Upper lobe of left lung (tissue), 6 donors: ENCODE data around the gene GLI1. TPM values are rescaled to one million over a fixed set of nuclear protein-coding genes. Genes with fewer than 3 reads are reported as not detected.

ENCODE experiments used
- ATAC-seq, 2 donors: fragments of 200-7000 bp; cut with Tn5 transposase; one replicate each; pipeline ENCODE4 v1.9.1; 2022; ENCODE audit warnings: mild to moderate bottlenecking in 2 of 2, moderate library complexity in 2 of 2; ENCODE audit not compliant: low FRiP score in 2 of 2
- DNase-seq, 2 donors: peaks; one replicate each; pipeline ENCODE4 v3.0.0-alpha.2; 2019 to 2020
- H3K27ac ChIP-seq, 4 donors: fragments of 200-600 bp; sonication (generic); one replicate each; pipeline ENCODE4 v1.5.1; 2016 to 2019
- H3K27me3 ChIP-seq, 4 donors: fragments of 200-600 bp; sonication (generic); one replicate each; pipeline ENCODE4 v1.5.1; 2017 to 2019
- H3K36me3 ChIP-seq, 4 donors: fragments of 200-600 bp; sonication (generic); one replicate each; pipeline ENCODE4 v1.5.1; 2016 to 2019
- H3K4me1 ChIP-seq, 4 donors: fragments of 200-600 bp; sonication (generic); one replicate each; pipeline ENCODE4 v1.5.1; 2018 to 2019
- H3K4me3 ChIP-seq, 4 donors: fragments of 200-600 bp; sonication (generic); one replicate each; pipeline ENCODE4 v1.5.1; 2017 to 2019; ENCODE audit warnings: mild to moderate bottlenecking in 2 of 4, moderate library complexity in 1 of 4
- H3K9me3 ChIP-seq, 4 donors: fragments of 200-600 bp; sonication (generic); one replicate each; pipeline ENCODE4 v1.5.1; 2018 to 2019
- CTCF ChIP-seq, 6 experiments: fragments of 450-650 bp in 4 of 6; fragments of 200-600 bp in 2 of 6; sonication (generic) in 2 of 6; IDR thresholded peaks; one replicate each; pipeline ENCODE4 v1.5.1; 2016 to 2019; ENCODE audit warnings: antibody characterized with exemption in 6 of 6
- EP300 ChIP-seq, 4 donors: sonication (generic); formaldehyde crosslinking; IDR thresholded peaks; one replicate each; pipeline ENCODE4 v1.5.1; 2017; ENCODE audit warnings: antibody characterized with exemption in 4 of 4, control low read depth in 2 of 4
- POLR2A ChIP-seq, 4 donors: fragments of 450-650 bp; IDR thresholded peaks; one replicate each; pipeline ENCODE4 v1.5.1; 2016 to 2017; ENCODE audit warnings: antibody characterized with exemption in 4 of 4, mild to moderate bottlenecking in 2 of 4
- POLR2AphosphoS5 ChIP-seq, 2 donors: sonication (generic); formaldehyde crosslinking; IDR thresholded peaks; one replicate each; pipeline ENCODE4 v1.5.1; 2017; ENCODE audit warnings: antibody characterized with exemption in 2 of 2
- WGBS, 2 donors: methylation state at CpG; one replicate each; pipeline ENCODE4 v1.1.5; 2017 to 2018; 5-methylcytosine and 5-hydroxymethylcytosine counted together
- total RNA-seq, 6 donors: library from RNA; depleted of rRNA in 4 of 6; stranded (reverse); fragments of >200 nt in 4 of 6; gene quantifications; one replicate each; pipeline versions ENCODE4 v1.1.0 to v1.2.1, GENCODE V29; 2016 to 2021
- donor health status: DM: no; HTN: no; CAD: no; lungs with moderate emphysema.
- donor health status: DM: no; HTN: yes; CAD: no; lungs with severe emphysema.

The GLI1 gene
- total RNA-seq, 6 donors from 2014 or later = 0.69 to 3.0 (median 1.5) TPM; not detected in 2

- WGBS, 2 donors = 84 to 86% methylated on average over 2 to 3 of the region's 3 CpGs
- peaks cover 0 to 23% (median 5%) of the 10 kb centered on the region in 4 donors for H3K27me3 ChIP-seq
- peaks cover 0 to 14% (median 1%) of the 10 kb centered on the region in 4 donors for H3K36me3 ChIP-seq
- ATAC-seq (no peak), DNase-seq (no peak)
- no peak overlapping the region for H3K4me3 ChIP-seq
- H3K9me3 ChIP-seq = no peaks in the 10 kb centered on the region
- TF ChIP-seq POLR2A (IDR thresholded peaks at IDR 0.05) = no peak
- TF ChIP-seq EP300 (IDR thresholded peaks at IDR 0.05) = no peak
- TF ChIP-seq POLR2AphosphoS5 (IDR thresholded peaks at IDR 0.05) = no peak
- TF ChIP-seq CTCF (IDR thresholded peaks at IDR 0.05) = no peak
- peaks cover 13 to 23% (median 19%) of the 10 kb centered on the region in 4 donors for H3K4me1 ChIP-seq
- H3K27ac ChIP-seq = no peak overlapping the region
These were observed 12.1 kb downstream of the GLI1 start for GRCh38 chr12:57471661-57472060.

DNA sequence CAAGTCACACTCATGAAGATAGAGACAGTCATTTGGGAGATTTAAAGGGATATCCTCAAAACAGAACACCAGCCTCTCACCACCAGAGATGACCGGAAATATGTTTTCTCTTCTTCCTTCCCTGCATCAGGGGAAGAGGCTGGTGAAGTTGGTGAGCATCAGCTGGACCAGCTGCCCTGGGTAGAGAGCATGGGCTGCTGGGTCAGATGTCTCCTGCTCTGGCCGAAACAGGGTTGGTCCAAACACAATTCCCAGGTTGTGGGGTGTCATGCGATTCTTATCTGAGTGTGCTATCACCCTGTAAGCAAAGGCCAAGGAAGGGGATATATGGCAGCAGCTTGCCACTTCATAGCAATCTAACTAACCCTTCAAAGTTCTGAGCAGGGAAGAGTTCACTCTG lies 12.8 kb downstream of the GLI1 start:
- 88 to 91% methylated on average over 3 of the region's 3 CpGs for WGBS, 2 donors
- no peaks in the 10 kb centered on the region for H3K9me3 ChIP-seq
- H3K27me3 ChIP-seq = peaks cover 0 to 24% (median 6%) of the 10 kb centered on the region in 4 donors
- ATAC-seq = no peak
- no peak overlapping the region for H3K27ac ChIP-seq
- H3K36me3 ChIP-seq = peaks cover 0 to 14% (median 1%) of the 10 kb centered on the region in 4 donors
- DNase-seq = no peak
- H3K4me3 ChIP-seq = no peak overlapping the region
- TF ChIP-seq POLR2AphosphoS5 (IDR thresholded peaks at IDR 0.05) (no peak), EP300 (IDR thresholded peaks at IDR 0.05) (no peak), POLR2A (IDR thresholded peaks at IDR 0.05) (no peak), CTCF (IDR thresholded peaks at IDR 0.05) (no peak)
- H3K4me1 ChIP-seq = peaks cover 13 to 25% (median 19%) of the 10 kb centered on the region in 4 donors

GRCh38 chr12:57473392-57473791 lies 13.8 kb downstream of the GLI1 start:
- no peak overlapping the region for H3K27ac ChIP-seq
- H3K4me3 ChIP-seq = no peak overlapping the region
- WGBS, 2 donors = 69 to 73% methylated on average over 3 of the region's 3 CpGs
- no peak for TF ChIP-seq EP300 (IDR thresholded peaks at IDR 0.05)
- no peak for TF ChIP-seq CTCF (IDR thresholded peaks at IDR 0.05)
- TF ChIP-seq POLR2A (IDR thresholded peaks at IDR 0.05) = no peak
- no peak for TF ChIP-seq POLR2AphosphoS5 (IDR thresholded peaks at IDR 0.05)
- H3K27me3 ChIP-seq = peaks cover 0 to 24% (median 6%) of the 10 kb centered on the region in 4 donors
- peaks cover 0 to 14% (median 1%) of the 10 kb centered on the region in 4 donors for H3K36me3 ChIP-seq
- no peaks in the 10 kb centered on the region for H3K9me3 ChIP-seq
- DNase-seq = no peak
- peaks cover 13 to 30% (median 19%) of the 10 kb centered on the region in 4 donors for H3K4me1 ChIP-seq
- ATAC-seq = no peak

DNA sequence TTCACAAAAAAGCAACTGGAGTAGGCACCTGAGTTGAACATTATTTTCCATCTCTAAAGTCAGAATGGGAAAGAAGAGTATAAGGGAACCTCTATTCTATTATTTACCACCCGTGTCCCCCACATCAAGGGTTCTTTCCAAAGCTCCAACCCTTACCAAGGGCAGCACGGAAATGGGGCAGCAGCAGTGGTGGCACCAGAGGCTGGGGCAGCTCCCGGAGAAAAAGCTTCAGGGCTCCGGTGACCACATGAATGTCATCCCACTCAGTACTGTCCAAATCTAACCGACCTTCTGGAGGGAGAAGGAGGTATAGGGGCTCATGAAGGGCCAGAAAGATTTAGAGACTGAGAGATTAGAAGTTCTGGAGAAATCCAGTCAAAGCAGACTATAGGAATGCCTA lies 14.3 kb downstream of the GLI1 start:
- TF ChIP-seq EP300 (IDR thresholded peaks at IDR 0.05) (no peak), CTCF (IDR thresholded peaks at IDR 0.05) (no peak), POLR2AphosphoS5 (IDR thresholded peaks at IDR 0.05) (no peak), POLR2A (IDR thresholded peaks at IDR 0.05) (no peak)
- WGBS, 2 donors = 87 to 90% methylated on average over 5 of the region's 5 CpGs
- no peak overlapping the region for H3K27ac ChIP-seq
- no peak overlapping the region for H3K4me3 ChIP-seq
- H3K36me3 ChIP-seq = peaks cover 0 to 13% (median 1%) of the 10 kb centered on the region in 4 donors
- peaks cover 0 to 24% (median 6%) of the 10 kb centered on the region in 4 donors for H3K27me3 ChIP-seq
- no peaks in the 10 kb centered on the region for H3K9me3 ChIP-seq
- ATAC-seq (no peak), DNase-seq (no peak)
- peaks cover 13 to 35% (median 19%) of the 10 kb centered on the region in 4 donors for H3K4me1 ChIP-seq

DNA sequence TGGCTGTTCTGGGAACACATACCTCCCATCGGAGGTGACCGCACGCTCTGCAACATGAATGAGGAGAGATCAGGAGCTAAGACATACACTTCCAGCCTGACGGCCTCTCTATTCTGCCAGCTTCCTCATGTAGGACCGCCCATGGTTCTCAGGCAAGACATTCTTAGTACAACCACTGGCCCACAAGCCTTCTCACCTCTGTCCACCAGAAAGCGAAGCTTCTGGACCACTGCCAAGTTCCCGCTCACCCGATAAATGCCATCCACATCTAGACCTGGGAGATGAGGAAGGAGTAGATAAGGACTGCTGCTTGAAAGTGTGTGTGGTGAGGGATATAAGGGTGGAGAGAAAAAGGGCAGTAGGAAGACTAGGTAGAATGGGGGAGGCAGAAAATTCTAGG lies 14.8 kb downstream of the GLI1 start:
- ATAC-seq (no peak), DNase-seq (no peak)
- Histone ChIP-seq H3K27me3 (peaks cover 0 to 24% (median 6%) of the 10 kb centered on the region in 4 donors), H3K4me3 (no peak overlapping the region), H3K36me3 (peaks cover 0 to 9% (median 1%) of the 10 kb centered on the region in 4 donors), H3K9me3 (no peaks in the 10 kb centered on the region), H3K27ac (no peak overlapping the region), H3K4me1 (peaks cover 13 to 37% (median 23%) of the 10 kb centered on the region in 4 donors)
- WGBS, 2 donors = 73 to 81% methylated on average over 7 to 8 of the region's 8 CpGs
- TF ChIP-seq POLR2A (IDR thresholded peaks at IDR 0.05) (no peak), EP300 (IDR thresholded peaks at IDR 0.05) (no peak), CTCF (IDR thresholded peaks at IDR 0.05) (no peak), POLR2AphosphoS5 (IDR thresholded peaks at IDR 0.05) (no peak)
